H1 (cell line): ENCODE data around the gene PPP1R9A. TPM values are rescaled to one million over a fixed set of nuclear protein-coding genes. Genes with fewer than 3 reads are reported as not detected.

ENCODE experiments used
- CBX8 ChIP-seq: fragments of 300-800, 300-1000 bp; sonication (generic); IDR thresholded peaks from 2 replicates; pipeline ENCODE4 v1.7.1; 2016; ENCODE audit warnings: low read depth, low read length, borderline replicate concordance
- CEBPB ChIP-seq: IDR thresholded peaks from 2 replicates; pipeline ENCODE4 v1.6.1; 2012; ENCODE audit warnings: low read depth, low read length
- FOSL1 ChIP-seq: IDR thresholded peaks from 2 replicates; pipeline ENCODE4 v1.6.1; 2011; ENCODE audit warnings: mild to moderate bottlenecking, low read depth, low read length, moderate library complexity; ENCODE audit not compliant: insufficient read depth
- HDAC2 ChIP-seq, 2 experiments: fragments of 300-600 bp in 1 of 2; sonication (generic) in 1 of 2; IDR thresholded peaks; 2 replicates each; pipeline ENCODE4 v1.6.1; 2011 to 2012; ENCODE audit warnings: low read depth in 2 of 2, low read length in 2 of 2, mild to moderate bottlenecking in 2 of 2, moderate library complexity in 2 of 2, borderline replicate concordance in 1 of 2, inconsistent platforms in 1 of 2
- KDM1A ChIP-seq: fragments of 200-600, 300-600 bp; sonication (generic); IDR thresholded peaks from 2 replicates; pipeline ENCODE4 v1.7.1; 2016; ENCODE audit warnings: mild to moderate bottlenecking, low read length, borderline replicate concordance
- KDM4A ChIP-seq: IDR thresholded peaks from one replicate; pipeline ENCODE4 v1.7.1; 2012; ENCODE audit warnings: low read depth, mild to moderate bottlenecking, moderate library complexity, low read length, inconsistent platforms; ENCODE audit not compliant: severe bottlenecking
- SRF ChIP-seq: IDR thresholded peaks from 2 replicates; pipeline ENCODE4 v1.6.1; 2011; ENCODE audit warnings: mild to moderate bottlenecking, low read depth, low read length, moderate library complexity
- polyA plus RNA-seq, 7 experiments: library from polyadenylated mRNA; depleted of rRNA in 3 of 7; stranded (reverse) in 5 of 7; unstranded in 2 of 7; fragments of >200 nt in 5 of 7; fragments of 200-250 nt in 2 of 7; gene quantifications; 1 replicate in 5 of 7; 2 replicates in 1 of 7; 4 replicates in 1 of 7; pipeline versions ENCODE4 v1.2.1 to v1.2.3, GENCODE V29; 2011 to 2013; ENCODE audit warnings: missing spikeins in 2 of 7, mixed read lengths in 2 of 7
- total RNA-seq: library from RNA; stranded (reverse); fragmentation: NEBNext Ultra II Directional; extraction: Animal tissue kit (Norgen Biotek cat#: 25700); gene quantifications from 2 replicates; pipeline ENCODE4 v1.2.1, GENCODE V29; 2021

PPP1R9A gene
- total and polyA plus RNA-seq, 2 of the 8 experiments (the other 6 are each of a cell fraction or from before 2014, with no cell fraction given) = 3.0 to 20.3 TPM

- TF ChIP-seq HDAC2 (IDR thresholded peaks at IDR 0.05; ENCODE audit: borderline replicate concordance in 1 of 2, low read depth in 2 of 2, low read length in 2 of 2) (no peak), CBX8 (no peak), KDM1A (no peak), KDM4A (no peak), CEBPB (no peak), FOSL1 (no peak), SRF (no peak)
Observed at GRCh38 chr7:94913391-94913790, 6.0 kb downstream of the PPP1R9A start (continued).
